Prostate gland (tissue), 2 donors: Measurements from ENCODE around the gene SND1.

Source experiments
- CTCF ChIP-seq, 4 experiments: fragments of 200-600 bp in 2 of 4; fragments of 450-650 bp in 2 of 4; sonication (generic) in 2 of 4; IDR thresholded peaks; 1 replicate in 3 of 4; 2 replicates in 1 of 4; pipeline ENCODE4 v1.5.1; 2016 to 2019; ENCODE audit warnings: antibody characterized with exemption in 4 of 4, mild to moderate bottlenecking in 2 of 4, moderate library complexity in 2 of 4
- POLR2AphosphoS5 ChIP-seq: sonication (generic); formaldehyde crosslinking; IDR thresholded peaks from one replicate; pipeline ENCODE4 v1.6.1; 2017; ENCODE audit warnings: antibody characterized with exemption

GRCh38 chr7:127752829-127753228 is 100.8 kb downstream of the SND1 start:
- TF ChIP-seq CTCF (IDR thresholded peaks at IDR 0.05) (no peak), POLR2AphosphoS5 (no peak)
